ENCODE data around the gene DCBLD2.

The DCBLD2 gene

DNA sequence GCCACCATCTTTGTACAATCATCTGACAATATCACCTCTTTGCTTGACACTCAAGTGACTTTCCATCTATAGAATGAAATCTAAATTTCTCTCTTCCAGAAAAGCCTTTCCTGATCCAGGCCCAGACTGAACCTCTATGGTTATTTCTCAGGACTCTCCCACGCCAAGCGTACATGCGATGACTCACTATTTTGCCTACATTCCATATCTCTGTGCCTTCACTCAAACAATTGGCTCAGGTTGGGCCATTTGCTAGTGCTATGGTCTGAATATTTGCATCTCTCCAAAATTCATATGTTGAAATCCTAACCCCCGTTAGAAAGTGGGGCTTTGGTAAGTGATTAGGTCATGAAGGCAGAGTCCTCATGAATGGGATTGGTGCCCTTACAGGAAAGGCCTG, 94.5 kb downstream of the DCBLD2 start:
- no peak overlapping the region for H2AFZ ChIP-seq (ENCODE audit: low read depth, low read length)
- H3K36me3 ChIP-seq (replicated peaks; ENCODE audit: low read depth, low read length): no peaks in the 10 kb centered on the region
- no peaks in the 10 kb centered on the region for H3K27me3 ChIP-seq (ENCODE audit: low read depth, low read length)
- H3K9me3 ChIP-seq (ENCODE audit: insufficient read depth, low read length): no peaks in the 10 kb centered on the region
- no peaks in the 10 kb centered on the region for H3K4me1 ChIP-seq (ENCODE audit: low read length)
- H3K9ac ChIP-seq (ENCODE audit: low read length): no peak overlapping the region
- H3K4me2 ChIP-seq (ENCODE audit: low read length): no peak overlapping the region
- no peaks in the 10 kb centered on the region for H4K20me1 ChIP-seq (ENCODE audit: insufficient read depth, low read length)
- H3K4me3 ChIP-seq (ENCODE audit: low read length): no peak overlapping the region
- H3K27ac ChIP-seq (ENCODE audit: low read length): no peak overlapping the region
- TF ChIP-seq, protein P1, sequence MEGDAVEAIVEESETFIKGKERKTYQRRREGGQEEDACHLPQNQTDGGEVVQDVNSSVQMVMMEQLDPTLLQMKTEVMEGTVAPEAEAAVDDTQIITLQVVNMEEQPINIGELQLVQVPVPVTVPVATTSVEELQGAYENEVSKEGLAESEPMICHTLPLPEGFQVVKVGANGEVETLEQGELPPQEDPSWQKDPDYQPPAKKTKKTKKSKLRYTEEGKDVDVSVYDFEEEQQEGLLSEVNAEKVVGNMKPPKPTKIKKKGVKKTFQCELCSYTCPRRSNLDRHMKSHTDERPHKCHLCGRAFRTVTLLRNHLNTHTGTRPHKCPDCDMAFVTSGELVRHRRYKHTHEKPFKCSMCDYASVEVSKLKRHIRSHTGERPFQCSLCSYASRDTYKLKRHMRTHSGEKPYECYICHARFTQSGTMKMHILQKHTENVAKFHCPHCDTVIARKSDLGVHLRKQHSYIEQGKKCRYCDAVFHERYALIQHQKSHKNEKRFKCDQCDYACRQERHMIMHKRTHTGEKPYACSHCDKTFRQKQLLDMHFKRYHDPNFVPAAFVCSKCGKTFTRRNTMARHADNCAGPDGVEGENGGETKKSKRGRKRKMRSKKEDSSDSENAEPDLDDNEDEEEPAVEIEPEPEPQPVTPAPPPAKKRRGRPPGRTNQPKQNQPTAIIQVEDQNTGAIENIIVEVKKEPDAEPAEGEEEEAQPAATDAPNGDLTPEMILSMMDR (IDR thresholded peaks at IDR 0.05; ENCODE audit: low read depth, low read length): no peak
- no peak for TF ChIP-seq EZH2phosphoT487 (IDR thresholded peaks at IDR 0.05; ENCODE audit: low read depth)
- no peaks in the 10 kb centered on the region for H3K79me2 ChIP-seq (ENCODE audit: low read length)

DNA sequence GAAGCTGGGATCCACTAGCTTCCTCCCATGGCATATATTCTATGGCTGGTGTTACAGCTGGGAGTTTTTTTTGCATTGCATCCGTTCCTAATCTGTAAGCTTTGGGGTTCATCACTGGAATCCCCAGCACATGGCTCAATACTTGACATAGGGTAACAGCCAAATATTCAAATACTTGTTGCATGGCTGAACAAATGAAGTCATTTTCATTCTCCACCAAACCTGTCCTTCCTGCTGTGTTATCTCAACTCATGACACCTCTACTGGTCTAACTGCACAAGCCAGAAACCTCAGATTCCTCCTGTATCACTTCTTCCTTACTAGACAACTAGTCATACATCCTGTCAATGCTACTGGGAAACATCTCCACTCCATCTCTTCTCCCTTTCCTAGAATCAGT, 95.0 kb downstream of the DCBLD2 start:
- H3K4me1 ChIP-seq (ENCODE audit: low read length): no peaks in the 10 kb centered on the region
- H3K4me2 ChIP-seq (ENCODE audit: low read length): no peak overlapping the region
- H3K27me3 ChIP-seq (ENCODE audit: low read depth, low read length): no peaks in the 10 kb centered on the region
- no peak overlapping the region for H3K4me3 ChIP-seq (ENCODE audit: low read length)
- H3K9me3 ChIP-seq (ENCODE audit: insufficient read depth, low read length): no peaks in the 10 kb centered on the region
- no peak overlapping the region for H3K9ac ChIP-seq (ENCODE audit: low read length)
- no peaks in the 10 kb centered on the region for H3K36me3 ChIP-seq (replicated peaks; ENCODE audit: low read depth, low read length)
- no peak overlapping the region for H3K27ac ChIP-seq (ENCODE audit: low read length)
- H2AFZ ChIP-seq (ENCODE audit: low read depth, low read length): no peak overlapping the region
- TF ChIP-seq, protein P1 (IDR thresholded peaks at IDR 0.05; ENCODE audit: low read depth, low read length): no peak
- TF ChIP-seq EZH2phosphoT487 (IDR thresholded peaks at IDR 0.05; ENCODE audit: low read depth): no peak
- no peaks in the 10 kb centered on the region for H4K20me1 ChIP-seq (ENCODE audit: insufficient read depth, low read length)
- no peaks in the 10 kb centered on the region for H3K79me2 ChIP-seq (ENCODE audit: low read length)

DNA sequence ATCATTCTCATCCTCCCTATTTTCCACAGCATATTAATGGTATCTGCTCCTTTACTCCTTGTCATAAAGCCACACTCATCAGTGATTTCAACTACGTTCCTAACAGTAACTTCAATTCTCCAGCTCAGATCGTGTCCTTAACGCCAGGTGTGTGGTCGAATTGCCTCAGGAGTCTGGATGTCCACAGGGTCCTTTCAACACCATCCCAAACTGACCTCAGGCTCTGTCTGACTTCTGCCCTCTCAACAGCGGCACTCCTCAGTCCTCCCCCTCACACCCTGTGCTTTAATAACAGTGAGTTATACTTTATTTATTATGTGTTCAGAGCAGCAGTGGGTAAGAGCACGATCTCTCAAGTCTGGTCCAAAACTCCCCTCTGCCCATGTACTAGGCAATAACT, 95.9 kb downstream of the DCBLD2 start:
- H3K4me1 ChIP-seq (ENCODE audit: low read length): no peaks in the 10 kb centered on the region
- H3K4me3 ChIP-seq (ENCODE audit: low read length): no peak overlapping the region
- TF ChIP-seq, protein P1 (IDR thresholded peaks at IDR 0.05; ENCODE audit: low read depth, low read length): no peak
- TF ChIP-seq EZH2phosphoT487 (IDR thresholded peaks at IDR 0.05; ENCODE audit: low read depth): no peak
- no peak overlapping the region for H3K9ac ChIP-seq (ENCODE audit: low read length)
- H2AFZ ChIP-seq (ENCODE audit: low read depth, low read length): no peak overlapping the region
- no peaks in the 10 kb centered on the region for H3K36me3 ChIP-seq (replicated peaks; ENCODE audit: low read depth, low read length)
- no peak overlapping the region for H3K27ac ChIP-seq (ENCODE audit: low read length)
- H3K4me2 ChIP-seq (ENCODE audit: low read length): no peak overlapping the region
- H3K79me2 ChIP-seq (ENCODE audit: low read length): no peaks in the 10 kb centered on the region
- no peaks in the 10 kb centered on the region for H4K20me1 ChIP-seq (ENCODE audit: insufficient read depth, low read length)
- H3K27me3 ChIP-seq (ENCODE audit: low read depth, low read length): no peaks in the 10 kb centered on the region
- no peaks in the 10 kb centered on the region for H3K9me3 ChIP-seq (ENCODE audit: insufficient read depth, low read length)

DNA sequence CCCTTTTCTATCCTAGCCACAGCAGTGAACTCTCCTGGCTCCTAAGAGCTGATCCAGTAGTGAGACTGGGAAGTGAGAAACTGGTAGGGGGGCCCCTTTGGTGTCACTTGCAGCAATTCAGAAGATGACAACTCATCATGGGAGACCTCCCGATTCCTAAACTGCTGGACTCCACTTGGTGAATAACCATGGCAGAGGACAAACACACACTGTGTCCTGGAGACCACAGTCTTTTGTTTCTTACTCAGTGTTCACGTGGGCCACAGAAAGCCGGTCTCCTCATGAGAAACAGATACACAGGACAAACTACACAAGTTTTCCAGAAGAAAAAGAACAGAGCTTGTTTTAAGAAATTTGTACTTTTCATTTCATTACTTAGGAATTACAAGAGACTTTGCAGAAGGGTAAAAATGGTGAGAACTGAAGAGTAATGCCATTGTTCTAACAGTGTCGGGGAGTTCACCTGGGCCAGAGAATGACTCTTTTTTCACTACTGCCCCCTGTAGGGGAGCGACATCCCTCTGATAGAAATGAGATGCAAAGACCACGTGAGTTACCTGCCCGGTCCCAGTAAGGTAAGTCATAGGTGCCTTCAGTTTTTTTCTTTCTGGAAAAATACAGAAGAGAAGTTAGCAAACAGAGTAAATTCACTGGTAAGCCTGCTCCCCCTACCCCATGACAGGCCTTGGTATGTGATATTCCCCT, 100.3 kb downstream of the DCBLD2 start:
- Histone ChIP-seq H3K4me3 (ENCODE audit: low read length) (no peak overlapping the region), H3K9ac (ENCODE audit: low read length) (no peak overlapping the region), H4K20me1 (ENCODE audit: insufficient read depth, low read length) (no peaks in the 10 kb centered on the region), H3K9me3 (ENCODE audit: insufficient read depth, low read length) (no peaks in the 10 kb centered on the region), H3K79me2 (ENCODE audit: low read length) (no peaks in the 10 kb centered on the region), H2AFZ (ENCODE audit: low read depth, low read length) (no peak overlapping the region), H3K4me2 (ENCODE audit: low read length) (no peak overlapping the region), H3K36me3 (replicated peaks; ENCODE audit: low read depth, low read length) (no peaks in the 10 kb centered on the region), H3K27me3 (ENCODE audit: low read depth, low read length) (no peaks in the 10 kb centered on the region), H3K4me1 (ENCODE audit: low read length) (no peaks in the 10 kb centered on the region), H3K27ac (ENCODE audit: low read length) (no peak overlapping the region)
- TF ChIP-seq, protein P1 (IDR thresholded peaks at IDR 0.05; ENCODE audit: low read depth, low read length): no peak
- TF ChIP-seq EZH2phosphoT487 (IDR thresholded peaks at IDR 0.05; ENCODE audit: low read depth): no peak

All from OCI-LY3 (cell line).